GM20431 (cell line): ENCODE results near the gene MAOB.

Experiments used
- in situ Hi-C: fragments of 300-500 bp; cut with MseI, MboI; formaldehyde crosslinking; loops from one replicate; pipeline ENCODE4 v1.15.0; 2020; ENCODE audit warnings: low sequenced_read_pairs; ENCODE audit not compliant: unreplicated experiment

MAOB gene

GRCh38 chrX:43862434-43862833 lies 19.8 kb downstream of the MAOB start:
- in situ Hi-C loops = no loop called here

GRCh38 chrX:43861750-43862149 lies 20.5 kb downstream of the MAOB start:
- in situ Hi-C loops = no loop called here

GRCh38 chrX:43860646-43861370 lies 21.4 kb downstream of the MAOB start:
- in situ Hi-C loops = no loop called here

GRCh38 chrX:43853225-43853828 lies 28.9 kb downstream of the MAOB start:
- in situ Hi-C loops = no loop called here

- in situ Hi-C loops = no loop called here
Measured at GRCh38 chrX:43850629-43851028, 31.6 kb downstream of the MAOB start.

- in situ Hi-C loops = no loop called here
Measured at GRCh38 chrX:43849173-43849572, 33.1 kb downstream of the MAOB start.

GRCh38 chrX:43847352-43847751 lies 34.9 kb downstream of the MAOB start:
- in situ Hi-C loops = no loop called here

GRCh38 chrX:43846558-43846957 lies 35.7 kb downstream of the MAOB start:
- in situ Hi-C loops = no loop called here

- in situ Hi-C loops = no loop called here
Measured at GRCh38 chrX:43845776-43846175, 36.5 kb downstream of the MAOB start.

GRCh38 chrX:43840265-43840664 lies 42.0 kb downstream of the MAOB start:
- in situ Hi-C loops = no loop called here

GRCh38 chrX:43836435-43837184 lies 45.6 kb downstream of the MAOB start:
- in situ Hi-C loops = no loop called here

GRCh38 chrX:43835559-43835958 lies 46.7 kb downstream of the MAOB start:
- in situ Hi-C loops = no loop called here

GRCh38 chrX:43827791-43828190 lies 54.5 kb downstream of the MAOB start:
- in situ Hi-C loops = no loop called here

GRCh38 chrX:43822014-43822413 lies 60.2 kb downstream of the MAOB start:
- in situ Hi-C loops = no loop called here

- in situ Hi-C loops = no loop called here
Measured at GRCh38 chrX:43817444-43817843, 64.8 kb downstream of the MAOB start.

GRCh38 chrX:43815209-43815608 lies 67.0 kb downstream of the MAOB start:
- in situ Hi-C loops = no loop called here

- in situ Hi-C loops = no loop called here
Measured at GRCh38 chrX:43813898-43814297, 68.4 kb downstream of the MAOB start.

- in situ Hi-C loops = no loop called here
Measured at GRCh38 chrX:43813319-43813718, 68.9 kb downstream of the MAOB start.

GRCh38 chrX:43809463-43809862 lies 72.8 kb downstream of the MAOB start:
- in situ Hi-C loops = no loop called here

- in situ Hi-C loops = no loop called here
Measured at GRCh38 chrX:43808231-43808630, 74.0 kb downstream of the MAOB start.

- in situ Hi-C loops = no loop called here
Measured at GRCh38 chrX:43805579-43805978, 76.7 kb downstream of the MAOB start.
